ENCODE data around the gene VWA8.
"Not testable (repeated sequence)": the region's sequence is repeated elsewhere in the genome, so short reads cannot be mapped to it uniquely, and the experiment has no call there.

Gene VWA8

GRCh38 chr13:41859565-41859964, 101.3 kb downstream of the VWA8 start:
- in situ Hi-C loops (cut with HindIII; ENCODE audit: low sequenced_read_pairs) = no loop called here

- in situ Hi-C loops (cut with HindIII; ENCODE audit: low sequenced_read_pairs) = no loop called here
These were observed 102.1 kb downstream of the VWA8 start for GRCh38 chr13:41858780-41859179.

GRCh38 chr13:41854758-41855157, 106.2 kb downstream of the VWA8 start:
- in situ Hi-C loops (cut with HindIII; ENCODE audit: low sequenced_read_pairs) = no loop called here

- in situ Hi-C loops (cut with HindIII; ENCODE audit: low sequenced_read_pairs) = no loop called here
These were observed 109.6 kb downstream of the VWA8 start for GRCh38 chr13:41851351-41851750.

GRCh38 chr13:41848435-41849255, 112.3 kb downstream of the VWA8 start:
- in situ Hi-C loops (cut with HindIII; ENCODE audit: low sequenced_read_pairs) = no loop called here

GRCh38 chr13:41847216-41847615, 113.7 kb downstream of the VWA8 start:
- in situ Hi-C loops (cut with HindIII; ENCODE audit: low sequenced_read_pairs) = no loop called here

GRCh38 chr13:41842036-41842620, 118.8 kb downstream of the VWA8 start:
- in situ Hi-C loops (cut with HindIII; ENCODE audit: low sequenced_read_pairs) = no loop called here

GRCh38 chr13:41837629-41838028, 123.3 kb downstream of the VWA8 start:
- in situ Hi-C loops (cut with HindIII; ENCODE audit: low sequenced_read_pairs) = no loop called here

- in situ Hi-C loops (cut with HindIII; ENCODE audit: low sequenced_read_pairs) = no loop called here
These were observed 125.0 kb downstream of the VWA8 start for GRCh38 chr13:41835871-41836270.

GRCh38 chr13:41834697-41835096, 126.2 kb downstream of the VWA8 start:
- in situ Hi-C loops (cut with HindIII; ENCODE audit: low sequenced_read_pairs) = not testable (repeated sequence)

- in situ Hi-C loops (cut with HindIII; ENCODE audit: low sequenced_read_pairs) = no loop called here
These were observed 127.1 kb downstream of the VWA8 start for GRCh38 chr13:41833831-41834230.

- in situ Hi-C loops (cut with HindIII; ENCODE audit: low sequenced_read_pairs) = no loop called here
These were observed 127.7 kb downstream of the VWA8 start for GRCh38 chr13:41833201-41833600.

GRCh38 chr13:41827507-41828213, 133.2 kb downstream of the VWA8 start:
- in situ Hi-C loops (cut with HindIII; ENCODE audit: low sequenced_read_pairs) = no loop called here

GRCh38 chr13:41825691-41826090, 135.2 kb downstream of the VWA8 start:
- in situ Hi-C loops (cut with HindIII; ENCODE audit: low sequenced_read_pairs) = no loop called here

- in situ Hi-C loops (cut with HindIII; ENCODE audit: low sequenced_read_pairs) = no loop called here
These were observed 137.4 kb downstream of the VWA8 start for GRCh38 chr13:41823476-41823875.

GRCh38 chr13:41822560-41822959, 138.3 kb downstream of the VWA8 start:
- in situ Hi-C loops (cut with HindIII; ENCODE audit: low sequenced_read_pairs) = no loop called here

GRCh38 chr13:41821238-41821594, 139.7 kb downstream of the VWA8 start:
- in situ Hi-C loops (cut with HindIII; ENCODE audit: low sequenced_read_pairs) = no loop called here

GRCh38 chr13:41820581-41821237, 140.2 kb downstream of the VWA8 start:
- in situ Hi-C loops (cut with HindIII; ENCODE audit: low sequenced_read_pairs) = no loop called here

- in situ Hi-C loops (cut with HindIII; ENCODE audit: low sequenced_read_pairs) = no loop called here
These were observed 144.9 kb downstream of the VWA8 start for GRCh38 chr13:41816057-41816456.

GRCh38 chr13:41813426-41813825, 147.5 kb downstream of the VWA8 start:
- in situ Hi-C loops (cut with HindIII; ENCODE audit: low sequenced_read_pairs) = no loop called here

- in situ Hi-C loops (cut with HindIII; ENCODE audit: low sequenced_read_pairs) = no loop called here
These were observed 148.1 kb downstream of the VWA8 start for GRCh38 chr13:41812851-41813250.

All from endothelial cell of hepatic sinusoid (primary cell).